HG03095 (cell line): Measurements from ENCODE around the gene RPS28.
"Not testable (repeated sequence)": the region's sequence is repeated elsewhere in the genome, so short reads cannot be mapped to it uniquely, and the experiment has no call there.

Experiments used
- ATAC-seq: cut with Tn5 transposase; IDR thresholded peaks from one replicate; pipeline ENCODE4 v1.9.1; 2021; ENCODE audit warnings: moderate library complexity; ENCODE audit not compliant: unreplicated experiment

Gene RPS28

GRCh38 chr19:8321067-8321985 is at the start of gene RPS28, which contains the start of gene NDUFA7:
Gene RPS28, plus strand, starts transcription at chr19:8321496. Its CDS starts 35 bp downstream, at chr19:8321531.
Gene NDUFA7, minus strand, starts transcription at chr19:8321375. Its CDS starts 17 bp downstream, at chr19:8321358.
- ATAC-seq: peak; percentile 75

- not testable (repeated sequence) for ATAC-seq
Measured at GRCh38 chr19:8276508-8276907, 44.8 kb upstream of the RPS28 start.

GRCh38 chr19:8291337-8291736 is 30.0 kb upstream of the RPS28 start:
- not testable (repeated sequence) for ATAC-seq

GRCh38 chr19:8302357-8302691 is 19.0 kb upstream of the RPS28 start:
- no peak for ATAC-seq

- ATAC-seq: no peak
Measured at GRCh38 chr19:8302734-8303133, 18.6 kb upstream of the RPS28 start.

- no peak for ATAC-seq
Measured at GRCh38 chr19:8304841-8305621, 16.3 kb upstream of the RPS28 start.

- no peak for ATAC-seq
Measured at GRCh38 chr19:8305798-8306197, 15.5 kb upstream of the RPS28 start.

- ATAC-seq: no peak
Measured at GRCh38 chr19:8306235-8307054, 14.9 kb upstream of the RPS28 start.

GRCh38 chr19:8307400-8307964 is 13.8 kb upstream of the RPS28 start:
- ATAC-seq: no peak

GRCh38 chr19:8307965-8308866 is 13.1 kb upstream of the RPS28 start, which contains the start of gene CD320:
Gene CD320, minus strand, starts transcription at chr19:8308358. Its CDS starts 68 bp downstream, at chr19:8308290.
- peak; percentile 71 for ATAC-seq

- no peak for ATAC-seq
Measured at GRCh38 chr19:8308891-8309291, 12.4 kb upstream of the RPS28 start.

GRCh38 chr19:8310342-8311055 is 10.8 kb upstream of the RPS28 start:
- ATAC-seq: no peak

GRCh38 chr19:8311461-8312260 is 9.6 kb upstream of the RPS28 start:
- no peak for ATAC-seq

GRCh38 chr19:8314981-8315640 is 6.2 kb upstream of the RPS28 start:
- ATAC-seq: not testable (repeated sequence)

GRCh38 chr19:8316351-8317125 is 4.8 kb upstream of the RPS28 start:
- ATAC-seq: no peak

GRCh38 chr19:8318835-8319234 is 2.5 kb upstream of the RPS28 start:
- ATAC-seq: not testable (repeated sequence)
